Tibial artery (tissue), 4 donors: Measurements from ENCODE around the gene ERP27.

Source experiments
- DNase-seq, 2 donors: peaks; one replicate each; pipeline ENCODE4 v3.0.0-alpha.2; 2019
- H3K27ac ChIP-seq, 2 donors: fragments of 200-600 bp; sonication (generic) in 1 of 2; 1 replicate in 1 of 2; 2 replicates in 1 of 2; pipeline ENCODE4 v1.5.1; 2018 to 2019; ENCODE audit warnings: mild to moderate bottlenecking in 1 of 2
- H3K27me3 ChIP-seq, 2 donors: fragments of 200-600 bp; sonication (generic) in 1 of 2; one replicate each; pipeline versions ENCODE4 v1.5.1 to v1.6.0; 2016 to 2019
- H3K36me3 ChIP-seq, 3 donors: fragments of 200-600 bp; sonication (generic) in 2 of 3; one replicate each; pipeline ENCODE4 v1.5.1; 2016 to 2019; ENCODE audit warnings: mild to moderate bottlenecking in 2 of 3
- H3K4me1 ChIP-seq, 4 donors: fragments of 200-600 bp; sonication (generic) in 2 of 4; 1 replicate in 3 of 4; 2 replicates in 1 of 4; pipeline ENCODE4 v1.5.1; 2016 to 2019
- H3K4me3 ChIP-seq, 2 donors: fragments of 200-600 bp; sonication (generic) in 1 of 2; 1 replicate in 1 of 2; 2 replicates in 1 of 2; pipeline ENCODE4 v1.5.1; 2018 to 2019; ENCODE audit warnings: mild to moderate bottlenecking in 2 of 2
- H3K9me3 ChIP-seq, 3 donors: fragments of 200-600 bp; sonication (generic) in 1 of 3; one replicate each; pipeline ENCODE4 v1.5.1; 2016 to 2019
- intact Hi-C: fragments of 100-400 bp; cut with DNase I; formaldehyde crosslinking; loops from one replicate; pipeline ENCODE4 v1.15.0; 2023; ENCODE audit warnings: low total_unique reads
- TF ChIP-seq, protein P1 (sequence below), 2 experiments: fragments of 200-600 bp in 1 of 2; fragments of 450-650 bp in 1 of 2; IDR thresholded peaks; one replicate each; pipeline ENCODE4 v1.5.1; 2017 to 2019; ENCODE audit warnings: antibody characterized with exemption in 2 of 2, mild to moderate bottlenecking in 1 of 2, moderate library complexity in 1 of 2

Gene ERP27

DNA sequence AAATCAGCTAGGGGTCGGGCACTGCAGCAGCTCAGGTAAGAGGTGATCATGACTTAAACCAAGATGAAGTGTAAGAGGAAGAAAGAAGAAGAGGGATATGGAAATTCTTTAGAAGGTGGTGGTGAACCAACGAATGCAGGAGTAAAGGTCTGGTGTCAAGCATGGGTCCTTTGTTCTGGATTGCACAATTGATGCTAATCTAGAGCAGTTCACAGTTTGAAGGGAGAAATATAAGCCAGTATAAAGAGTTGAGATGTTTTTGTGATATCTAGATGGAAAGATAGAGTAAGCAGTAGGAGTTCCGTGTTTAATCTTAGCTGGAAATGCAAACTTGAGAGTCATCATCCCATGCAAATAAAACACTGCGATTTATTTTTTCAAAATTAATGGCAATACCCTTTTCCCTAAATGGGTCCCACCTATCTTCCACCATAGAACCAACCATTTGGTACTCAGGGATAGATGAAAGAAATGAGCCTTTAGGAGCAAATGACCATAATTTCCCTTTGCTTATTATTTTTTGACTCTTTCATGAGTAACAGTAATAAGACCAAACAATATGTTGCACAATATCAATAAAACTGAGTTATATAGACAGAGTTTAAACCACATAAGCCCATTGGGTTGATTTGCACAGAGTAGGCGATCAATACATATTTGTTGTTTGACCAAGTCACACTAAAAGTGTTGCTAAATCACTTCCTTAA lies 37.7 kb downstream of the ERP27 start:
- Histone ChIP-seq H3K36me3 (no peaks in the 10 kb centered on the region), H3K4me1 (peaks cover 0 to 46% (median 26%) of the 10 kb centered on the region in 4 donors), H3K27me3 (no peaks in the 10 kb centered on the region), H3K27ac (no peak overlapping the region), H3K9me3 (no peaks in the 10 kb centered on the region), H3K4me3 (no peak overlapping the region)
- intact Hi-C loops = no loop called here
- TF ChIP-seq, protein P1, sequence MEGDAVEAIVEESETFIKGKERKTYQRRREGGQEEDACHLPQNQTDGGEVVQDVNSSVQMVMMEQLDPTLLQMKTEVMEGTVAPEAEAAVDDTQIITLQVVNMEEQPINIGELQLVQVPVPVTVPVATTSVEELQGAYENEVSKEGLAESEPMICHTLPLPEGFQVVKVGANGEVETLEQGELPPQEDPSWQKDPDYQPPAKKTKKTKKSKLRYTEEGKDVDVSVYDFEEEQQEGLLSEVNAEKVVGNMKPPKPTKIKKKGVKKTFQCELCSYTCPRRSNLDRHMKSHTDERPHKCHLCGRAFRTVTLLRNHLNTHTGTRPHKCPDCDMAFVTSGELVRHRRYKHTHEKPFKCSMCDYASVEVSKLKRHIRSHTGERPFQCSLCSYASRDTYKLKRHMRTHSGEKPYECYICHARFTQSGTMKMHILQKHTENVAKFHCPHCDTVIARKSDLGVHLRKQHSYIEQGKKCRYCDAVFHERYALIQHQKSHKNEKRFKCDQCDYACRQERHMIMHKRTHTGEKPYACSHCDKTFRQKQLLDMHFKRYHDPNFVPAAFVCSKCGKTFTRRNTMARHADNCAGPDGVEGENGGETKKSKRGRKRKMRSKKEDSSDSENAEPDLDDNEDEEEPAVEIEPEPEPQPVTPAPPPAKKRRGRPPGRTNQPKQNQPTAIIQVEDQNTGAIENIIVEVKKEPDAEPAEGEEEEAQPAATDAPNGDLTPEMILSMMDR (IDR thresholded peaks at IDR 0.05) = no peak
- no peak for DNase-seq

DNA sequence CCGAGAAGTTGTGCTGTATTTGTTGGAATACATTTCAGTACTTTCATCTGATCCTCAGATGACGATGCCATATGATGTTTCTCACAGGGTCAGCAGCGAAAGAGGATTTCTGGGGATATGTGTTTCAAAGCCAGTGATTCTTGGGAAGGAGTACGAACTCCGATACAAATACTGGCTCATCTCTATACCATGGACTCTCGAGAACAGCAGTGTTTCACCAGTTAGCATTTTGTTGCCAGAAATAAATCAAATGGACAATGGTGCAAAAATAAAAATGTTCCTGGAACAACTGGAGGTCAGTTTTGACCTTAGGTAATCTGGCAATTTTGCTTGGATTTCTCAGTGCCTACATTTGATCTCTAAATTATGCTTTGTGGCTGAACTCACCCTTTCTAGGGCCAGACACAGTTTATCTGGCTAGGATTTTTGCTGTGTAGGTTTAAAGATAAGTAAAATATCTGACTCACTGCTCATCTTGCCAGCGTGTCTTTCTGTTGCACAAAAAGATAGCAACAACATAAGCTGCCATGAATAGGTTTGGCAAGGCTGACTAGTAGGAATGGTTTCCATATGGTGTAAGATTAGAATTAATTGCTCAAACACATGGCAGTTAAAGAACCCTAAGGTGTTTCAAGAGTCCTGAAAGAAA lies 41.7 kb downstream of the ERP27 start:
- Histone ChIP-seq H3K9me3 (no peaks in the 10 kb centered on the region), H3K27ac (peak overlapping the region; percentile 10 to 78), H3K36me3 (no peaks in the 10 kb centered on the region), H3K4me3 (no peak overlapping the region), H3K4me1 (peaks cover 0 to 46% (median 27%) of the 10 kb centered on the region in 4 donors), H3K27me3 (no peaks in the 10 kb centered on the region)
- intact Hi-C loops = no loop called here
- TF ChIP-seq, protein P1 (IDR thresholded peaks at IDR 0.05) = no peak
- no peak for DNase-seq

DNA sequence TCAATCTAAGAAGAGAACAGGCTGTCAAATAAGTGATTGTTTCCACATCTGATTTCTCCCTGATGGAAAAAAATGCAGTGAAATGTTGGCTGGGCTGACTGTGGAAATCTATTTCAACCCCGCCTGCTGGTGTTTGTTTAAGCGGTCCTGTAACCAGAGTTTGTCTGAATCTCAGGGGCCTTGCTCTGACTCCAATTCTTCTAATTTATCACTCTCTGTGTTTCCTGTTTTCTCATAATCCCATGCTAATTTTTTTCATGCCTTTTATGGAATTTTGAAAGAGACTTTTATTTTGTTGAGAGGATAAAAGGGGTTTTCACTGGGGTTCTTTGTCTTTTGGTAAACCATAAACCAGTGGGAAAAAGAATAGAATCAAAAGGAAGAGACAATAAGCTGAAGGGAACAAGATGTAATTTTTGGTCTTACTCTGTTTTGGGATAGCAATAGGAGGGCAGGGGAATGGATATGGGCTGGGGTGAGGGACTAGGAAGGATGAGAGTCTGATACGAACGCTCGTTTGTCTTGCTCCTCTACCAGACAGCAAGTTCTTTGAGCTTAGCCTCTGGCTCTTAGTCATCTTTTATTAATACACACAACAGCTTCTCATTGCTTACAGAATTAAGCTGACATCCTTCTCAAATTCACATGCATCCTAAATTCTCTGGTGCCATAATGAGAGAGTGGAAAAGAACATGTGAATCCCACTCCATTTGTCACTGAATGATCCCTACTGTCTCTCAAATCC lies 44.7 kb downstream of the ERP27 start:
- Histone ChIP-seq H3K27ac (peak overlapping the region; percentile 78), H3K9me3 (no peaks in the 10 kb centered on the region), H3K4me1 (peaks cover 0 to 48% (median 27%) of the 10 kb centered on the region in 4 donors), H3K27me3 (no peaks in the 10 kb centered on the region), H3K36me3 (no peaks in the 10 kb centered on the region), H3K4me3 (peak overlapping the region in 1 of 2 donors; percentile 6)
- intact Hi-C loops = loop anchor here (5.0 kb wide), 1 partner anchor 59 kb away; no protein-coding TSS in a partner anchor
- TF ChIP-seq, protein P1 (IDR thresholded peaks at IDR 0.05) = no peak
- DNase-seq = peak in 1 of 2 donors; percentile 57

DNA sequence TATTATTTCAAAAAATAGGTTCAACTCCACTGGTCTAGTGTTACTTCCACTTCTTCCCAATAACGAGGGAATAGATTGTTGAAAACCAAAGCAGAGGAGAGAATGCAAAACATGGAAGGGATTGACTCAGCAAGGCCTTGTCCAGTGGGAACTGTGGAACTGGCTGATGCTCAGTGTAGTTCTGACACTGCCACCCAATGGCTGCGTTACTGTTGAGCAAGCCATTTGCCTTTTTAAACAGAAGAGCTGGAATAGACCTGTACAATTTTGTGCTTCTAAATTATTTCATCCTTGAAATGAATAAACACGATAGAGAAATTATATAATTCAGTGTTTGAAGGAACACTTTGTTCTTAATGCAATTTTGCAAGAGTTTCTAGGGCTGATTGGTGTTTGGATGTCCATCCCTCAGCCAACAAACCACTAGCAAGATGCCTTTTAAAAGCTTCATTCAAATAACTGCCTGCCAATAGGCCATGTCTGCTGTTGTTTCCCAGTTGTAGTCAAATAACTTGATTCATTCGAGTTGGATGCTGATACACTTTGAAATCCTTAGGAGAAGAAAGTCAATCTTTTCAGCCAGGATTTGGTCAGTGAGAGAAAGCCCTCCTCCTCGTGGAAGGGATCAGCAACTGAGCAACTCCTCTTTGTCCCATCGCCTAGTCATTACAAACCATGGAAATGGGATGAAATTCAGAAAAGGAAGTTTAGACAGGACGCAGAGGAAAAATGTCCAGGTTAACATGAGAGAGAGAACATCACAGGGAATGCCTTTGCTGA lies 45.4 kb downstream of the ERP27 start:
- no peaks in the 10 kb centered on the region for H3K27me3 ChIP-seq
- peaks cover 0 to 48% (median 27%) of the 10 kb centered on the region in 4 donors for H3K4me1 ChIP-seq
- H3K9me3 ChIP-seq = no peaks in the 10 kb centered on the region
- TF ChIP-seq, protein P1 (IDR thresholded peaks at IDR 0.05) = peak in 1 of 2 experiments; percentile 26
- DNase-seq = peak; percentile 83 to 88
- H3K36me3 ChIP-seq = no peaks in the 10 kb centered on the region
- H3K4me3 ChIP-seq = peak overlapping the region in 1 of 2 donors; percentile 6
- intact Hi-C loops = loop anchor here (5.0 kb wide), 1 partner anchor 59 kb away; no protein-coding TSS in a partner anchor
- H3K27ac ChIP-seq = peak overlapping the region; percentile 78

DNA sequence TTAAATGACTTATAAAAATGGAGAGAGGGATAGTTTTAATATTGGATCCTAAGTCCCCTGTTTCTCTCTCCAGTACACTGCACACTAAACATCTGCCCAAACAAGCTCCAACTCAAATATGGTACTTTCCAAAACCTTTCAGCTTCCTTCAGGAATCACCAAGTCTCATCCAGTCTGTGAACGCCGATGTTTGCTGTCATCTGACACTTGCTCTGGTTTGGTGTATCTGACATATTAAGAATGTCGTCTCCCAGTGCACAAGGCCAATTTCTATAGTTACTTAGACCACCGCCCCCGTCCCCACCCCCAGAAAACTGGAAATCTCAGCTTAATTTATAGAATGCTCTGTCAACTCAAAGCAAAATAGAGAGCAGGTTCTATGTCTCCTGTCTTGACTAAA lies 47.6 kb downstream of the ERP27 start:
- DNase-seq = no peak
- Histone ChIP-seq H3K36me3 (no peaks in the 10 kb centered on the region), H3K27ac (peak overlapping the region; percentile 78), H3K4me3 (no peak overlapping the region), H3K4me1 (peaks cover 0 to 45% (median 28%) of the 10 kb centered on the region in 4 donors), H3K27me3 (no peaks in the 10 kb centered on the region), H3K9me3 (no peaks in the 10 kb centered on the region)
- TF ChIP-seq, protein P1 (IDR thresholded peaks at IDR 0.05) = no peak
- intact Hi-C loops = loop anchor here (5.0 kb wide), 1 partner anchor 62 kb away; no protein-coding TSS in a partner anchor
